ES-I3 (cell line): ENCODE data around the gene IRX3.

ENCODE experiments used
- H3K36me3 ChIP-seq: 2 replicates; pipeline ENCODE4 v1.6.1; 2013; ENCODE audit warnings: mild to moderate bottlenecking, low read length, control low read depth, moderate library complexity; ENCODE audit not compliant: insufficient read depth
- H3K4me1 ChIP-seq: 2 replicates; pipeline ENCODE4 v1.6.1; 2013; ENCODE audit warnings: mild to moderate bottlenecking, control low read depth, low read length; ENCODE audit not compliant: insufficient read depth
- H3K9ac ChIP-seq: 2 replicates; pipeline ENCODE4 v1.6.1; 2013; ENCODE audit warnings: low read depth, mild to moderate bottlenecking, low read length, moderate library complexity
- H3K9me3 ChIP-seq: 2 replicates; pipeline ENCODE4 v1.6.1; 2013; ENCODE audit warnings: mild to moderate bottlenecking, low read length, moderate library complexity; ENCODE audit not compliant: control insufficient read depth, insufficient read depth

IRX3 gene

DNA sequence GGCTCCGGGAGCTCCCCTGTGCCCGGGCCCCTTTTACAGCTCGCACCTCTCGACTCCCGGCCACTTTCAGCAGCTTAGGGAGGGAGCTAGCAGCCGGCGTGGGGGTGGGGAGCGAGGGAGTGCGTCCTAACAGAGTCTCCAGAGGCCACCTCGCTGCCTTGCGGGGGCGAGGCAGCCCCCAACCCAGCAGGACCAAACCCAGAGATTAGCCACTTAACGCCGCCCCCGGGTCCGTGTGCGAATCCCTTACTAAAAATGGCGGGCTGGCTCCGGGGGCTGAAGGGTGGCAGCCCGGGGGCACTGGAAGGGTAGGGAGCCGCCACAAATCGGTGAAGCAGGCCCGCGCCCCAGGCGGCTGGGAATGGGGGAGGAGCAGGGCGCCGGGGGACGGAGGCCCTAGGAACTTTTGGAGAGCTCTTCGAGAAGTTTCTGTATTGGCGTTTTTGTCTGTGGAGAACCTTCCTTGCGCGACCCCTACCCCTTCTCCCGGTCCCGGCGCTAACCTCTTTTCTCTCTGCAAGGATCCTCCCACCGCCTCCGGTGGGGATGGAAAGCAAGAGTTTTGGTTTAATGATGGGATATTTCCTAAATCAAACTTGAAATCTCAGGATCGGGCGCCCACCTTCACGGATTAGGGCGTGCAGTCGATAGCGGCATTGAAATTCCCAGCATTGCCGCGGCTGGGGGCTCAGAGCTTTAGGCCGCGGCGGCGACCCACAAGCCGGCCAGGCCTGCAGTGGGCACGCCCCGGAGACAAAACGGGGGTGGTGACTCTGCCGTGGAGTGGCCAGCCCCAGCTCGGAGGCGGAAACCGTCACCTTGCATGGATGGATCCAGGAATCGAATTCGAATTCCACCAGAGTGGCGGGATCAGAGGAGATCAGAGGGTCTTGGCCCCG lies 793 bp upstream of the IRX3 start:
- H3K4me1 ChIP-seq = no peaks in the 10 kb centered on the region
- H3K9me3 ChIP-seq = no peaks in the 10 kb centered on the region
- H3K9ac ChIP-seq = peak overlapping the region; percentile 67; the same call in 1 of the 2 replicates
- H3K36me3 ChIP-seq = no peaks in the 10 kb centered on the region

DNA sequence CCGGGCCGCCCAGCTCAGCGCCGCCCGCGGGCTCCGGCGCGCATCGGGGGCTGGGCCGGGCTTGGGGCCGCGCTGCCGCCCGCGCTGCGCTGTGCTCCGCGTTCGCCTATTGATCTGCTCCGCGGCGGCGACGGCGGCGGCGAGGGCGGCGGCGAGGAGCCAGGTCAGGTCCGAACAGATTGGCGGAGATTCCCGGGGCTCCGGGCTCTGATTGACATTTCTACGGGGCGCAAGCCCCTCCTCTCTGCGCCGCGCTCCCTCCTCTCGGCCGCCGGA lies 559 bp downstream of the IRX3 start:
- H3K9me3 ChIP-seq = no peaks in the 10 kb centered on the region
- H3K36me3 ChIP-seq = no peaks in the 10 kb centered on the region
- H3K9ac ChIP-seq = peak overlapping the region; percentile 67
- H3K4me1 ChIP-seq = no peaks in the 10 kb centered on the region; the same call in 1 of the 2 replicates

DNA sequence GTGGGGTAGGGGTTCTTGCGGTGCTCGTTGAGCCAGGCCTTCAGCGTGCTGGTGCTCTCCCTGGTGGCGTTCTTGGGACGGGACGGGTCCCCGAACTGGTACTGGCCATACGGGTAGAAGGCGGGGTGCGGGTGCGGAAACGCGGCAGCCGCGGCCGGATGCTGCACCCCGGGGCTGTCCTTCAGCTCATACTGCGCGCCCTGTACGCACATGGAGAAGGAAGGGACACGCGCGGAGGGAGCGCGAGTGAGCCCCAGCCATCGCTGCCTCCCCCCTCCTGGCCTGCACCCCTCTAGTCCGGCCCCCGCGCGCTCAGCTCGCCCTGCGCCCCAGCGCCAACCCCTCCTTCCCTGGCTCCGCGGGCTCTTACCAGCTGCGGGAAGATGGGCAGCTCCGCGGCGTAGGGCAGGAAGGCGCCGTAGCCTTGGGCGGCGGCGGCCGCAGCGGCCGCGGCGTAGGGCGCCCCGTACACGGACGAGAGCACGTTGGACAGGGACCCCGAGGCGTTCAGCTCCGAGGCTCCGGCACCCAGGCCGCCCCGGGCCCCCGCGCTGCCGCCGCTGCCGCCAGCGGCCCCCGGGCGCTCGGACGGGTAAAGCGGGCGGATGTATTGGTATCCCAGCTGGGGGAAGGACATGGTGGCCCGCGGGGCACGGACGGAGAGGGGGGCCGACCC lies 1.0 kb downstream of the IRX3 start:
- Histone ChIP-seq H3K9ac (peak overlapping the region; percentile 67), H3K9me3 (no peaks in the 10 kb centered on the region), H3K36me3 (no peaks in the 10 kb centered on the region), H3K4me1 (no peaks in the 10 kb centered on the region; the same call in 1 of the 2 replicates)

DNA sequence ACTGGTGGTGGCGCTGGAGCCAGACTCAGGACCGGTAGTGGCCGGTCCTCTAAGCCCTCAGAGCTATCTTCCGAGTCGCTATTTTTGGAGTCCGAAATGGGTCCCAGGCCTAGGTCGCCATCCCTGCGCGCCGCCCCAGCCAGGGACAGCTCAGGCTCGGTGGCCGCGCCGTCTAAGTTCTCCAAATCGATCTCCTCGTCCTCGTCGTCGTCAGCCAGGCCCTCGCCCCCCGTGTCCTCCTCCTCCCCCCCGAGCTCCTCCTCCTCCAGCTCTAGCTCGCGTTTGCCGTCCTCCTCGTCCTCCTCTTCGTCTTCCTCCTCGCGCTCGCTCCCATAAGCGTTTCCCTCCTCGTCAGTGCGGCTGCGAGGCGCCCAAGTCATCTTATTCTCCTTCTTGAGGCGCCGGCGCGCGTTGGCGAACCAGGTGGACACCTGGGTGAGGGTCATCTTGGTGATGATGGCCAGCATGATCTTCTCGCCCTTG lies 1.6 kb downstream of the IRX3 start:
- no peaks in the 10 kb centered on the region for H3K36me3 ChIP-seq
- H3K4me1 ChIP-seq = no peaks in the 10 kb centered on the region; the same call in 1 of the 2 replicates
- H3K9me3 ChIP-seq = no peaks in the 10 kb centered on the region
- H3K9ac ChIP-seq = peak overlapping the region; percentile 67; the same call in 1 of the 2 replicates

DNA sequence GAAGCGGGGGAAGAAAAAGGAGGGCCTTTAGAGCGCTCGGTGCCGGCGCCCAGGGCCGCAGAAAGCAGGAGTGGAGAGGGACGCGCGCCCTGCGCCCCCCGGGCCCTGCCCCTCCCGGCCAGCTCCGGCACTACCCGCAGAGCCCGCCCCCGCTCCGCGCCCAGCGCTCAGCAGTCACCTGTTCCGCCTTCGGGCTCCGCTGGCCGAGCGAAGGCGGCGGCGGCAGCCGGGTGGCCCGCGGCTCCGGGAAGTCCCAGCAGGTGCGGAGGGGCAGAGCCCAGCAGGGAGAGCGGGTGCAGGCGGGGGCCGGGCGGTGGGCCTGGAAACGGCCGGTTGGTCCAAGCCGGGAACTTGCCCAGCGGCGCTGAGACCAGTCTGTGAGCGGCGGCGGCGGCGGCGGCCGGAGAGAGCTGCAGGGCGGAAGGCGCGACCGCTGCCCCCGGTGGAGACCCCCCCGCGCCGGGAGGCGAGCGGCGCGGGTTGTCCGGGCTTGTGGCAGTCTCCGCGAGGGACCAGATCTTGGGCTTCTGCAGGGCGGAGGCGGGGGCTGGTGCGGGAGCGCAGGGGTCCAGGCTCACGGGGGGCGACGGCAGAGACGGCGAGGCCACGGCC lies 2.2 kb downstream of the IRX3 start:
- Histone ChIP-seq H3K9ac (peak overlapping the region; percentile 67; the same call in 1 of the 2 replicates), H3K4me1 (no peaks in the 10 kb centered on the region; the same call in 1 of the 2 replicates), H3K36me3 (no peaks in the 10 kb centered on the region), H3K9me3 (no peaks in the 10 kb centered on the region)

DNA sequence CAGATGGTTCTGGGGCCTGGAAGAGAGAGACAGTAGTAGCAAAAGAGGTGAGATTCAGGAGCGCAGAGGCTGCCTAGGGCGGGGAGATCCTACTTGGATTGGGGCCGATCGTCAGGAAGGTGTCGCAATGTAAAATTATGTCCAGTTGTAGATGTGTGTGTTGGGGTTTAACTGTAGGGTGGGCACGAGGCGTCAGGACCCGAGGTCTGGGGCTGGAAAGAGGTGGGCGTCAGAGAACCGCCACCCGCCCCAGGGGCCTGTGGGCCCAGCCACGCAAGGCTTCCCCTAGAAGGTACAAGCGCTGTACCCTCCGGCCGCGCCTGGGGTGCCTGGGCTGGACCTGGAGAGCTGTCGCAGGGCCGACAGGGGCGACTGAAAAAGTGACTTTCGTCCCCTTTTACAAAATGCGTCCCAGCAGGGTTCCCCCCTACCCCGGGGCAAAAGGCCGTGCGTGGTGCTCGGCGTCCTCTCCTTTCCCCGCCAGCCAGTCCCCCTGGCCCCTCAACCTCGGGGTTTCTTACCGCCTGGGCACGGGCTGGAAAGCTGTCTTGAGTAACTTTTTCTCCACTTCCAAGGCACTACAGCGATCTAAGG lies 2.8 kb downstream of the IRX3 start:
- Histone ChIP-seq H3K4me1 (no peaks in the 10 kb centered on the region; the same call in 1 of the 2 replicates), H3K9me3 (no peaks in the 10 kb centered on the region), H3K9ac (peak overlapping the region; percentile 67; the same call in 1 of the 2 replicates), H3K36me3 (no peaks in the 10 kb centered on the region)

DNA sequence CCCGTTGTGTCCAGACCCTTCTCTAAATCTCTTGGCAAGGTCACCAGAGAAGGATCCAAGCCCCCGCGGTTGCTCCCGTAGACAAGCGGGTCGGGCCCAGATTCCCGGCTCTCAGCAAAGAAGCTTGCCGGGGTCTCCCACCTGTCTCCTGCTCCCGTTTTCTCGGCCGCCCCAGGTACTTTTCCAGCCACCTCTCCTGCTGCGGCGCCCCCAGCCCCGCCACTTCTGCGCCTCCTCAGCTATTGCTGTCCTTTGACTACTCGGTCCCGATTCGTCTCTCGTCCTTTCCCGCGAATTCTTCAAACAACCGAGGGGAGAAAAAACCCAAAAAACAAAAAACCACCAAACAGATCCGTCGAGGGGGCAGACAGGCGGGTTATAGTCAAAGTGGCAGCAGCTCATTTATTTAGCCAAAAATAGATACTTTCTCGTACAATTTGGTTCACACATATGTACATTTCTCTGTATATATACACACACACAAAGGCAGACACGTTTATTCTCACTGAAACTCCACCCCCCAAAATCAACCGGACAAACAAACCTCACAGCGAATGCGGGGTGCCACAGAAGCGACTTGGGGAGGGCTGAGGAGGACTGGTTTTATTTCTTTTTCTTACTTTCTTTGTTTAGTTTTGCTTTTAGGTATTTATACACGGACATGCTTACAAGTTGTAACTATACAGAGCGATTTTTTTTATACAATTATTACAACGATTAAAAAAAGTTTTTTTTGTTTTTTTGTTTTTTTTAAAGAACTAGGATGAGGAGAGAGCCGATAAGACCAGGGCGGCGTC lies 3.5 kb downstream of the IRX3 start:
- peak overlapping the region; percentile 67; the same call in 1 of the 2 replicates for H3K9ac ChIP-seq
- H3K36me3 ChIP-seq = no peaks in the 10 kb centered on the region
- no peaks in the 10 kb centered on the region for H3K9me3 ChIP-seq
- H3K4me1 ChIP-seq = no peaks in the 10 kb centered on the region; the same call in 1 of the 2 replicates

DNA sequence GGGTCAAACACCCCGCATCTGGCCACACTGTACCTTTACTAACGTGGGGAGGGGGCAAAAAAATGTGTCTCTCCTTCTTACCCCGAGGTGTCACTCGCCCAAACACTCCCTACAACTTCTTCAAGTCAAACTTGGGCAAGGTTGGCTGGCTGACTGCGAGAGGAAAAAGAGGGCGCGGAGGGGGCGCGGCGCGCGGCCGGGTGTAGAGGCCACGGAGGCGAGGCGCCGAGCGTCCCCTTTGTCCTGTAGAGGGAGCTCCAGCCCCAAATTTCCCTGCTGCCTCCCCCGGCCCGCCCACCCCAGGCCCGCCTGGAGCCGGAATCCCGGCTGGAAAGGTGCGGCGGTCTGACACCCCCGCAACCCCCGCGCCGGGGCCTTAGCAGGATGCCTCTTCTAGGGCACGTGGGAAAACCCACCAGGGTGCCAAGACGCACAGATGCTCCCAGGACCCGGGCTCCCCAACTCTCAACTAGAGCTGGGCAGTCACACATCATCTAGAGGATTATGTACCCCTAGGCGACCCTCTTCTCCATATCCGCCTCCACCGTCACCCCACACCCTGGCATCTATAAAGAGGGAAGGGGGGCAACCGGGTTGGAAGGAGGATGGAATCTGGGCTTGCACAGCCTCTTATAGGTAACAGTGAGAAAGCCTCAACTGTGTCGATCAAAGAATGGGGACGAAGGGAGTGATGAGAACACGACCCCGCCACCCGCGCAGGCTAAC lies 4.2 kb downstream of the IRX3 start:
- Histone ChIP-seq H3K9ac (peak overlapping the region; percentile 60; the same call in 1 of the 2 replicates), H3K4me1 (no peaks in the 10 kb centered on the region; the same call in 1 of the 2 replicates), H3K36me3 (no peaks in the 10 kb centered on the region), H3K9me3 (no peaks in the 10 kb centered on the region)

DNA sequence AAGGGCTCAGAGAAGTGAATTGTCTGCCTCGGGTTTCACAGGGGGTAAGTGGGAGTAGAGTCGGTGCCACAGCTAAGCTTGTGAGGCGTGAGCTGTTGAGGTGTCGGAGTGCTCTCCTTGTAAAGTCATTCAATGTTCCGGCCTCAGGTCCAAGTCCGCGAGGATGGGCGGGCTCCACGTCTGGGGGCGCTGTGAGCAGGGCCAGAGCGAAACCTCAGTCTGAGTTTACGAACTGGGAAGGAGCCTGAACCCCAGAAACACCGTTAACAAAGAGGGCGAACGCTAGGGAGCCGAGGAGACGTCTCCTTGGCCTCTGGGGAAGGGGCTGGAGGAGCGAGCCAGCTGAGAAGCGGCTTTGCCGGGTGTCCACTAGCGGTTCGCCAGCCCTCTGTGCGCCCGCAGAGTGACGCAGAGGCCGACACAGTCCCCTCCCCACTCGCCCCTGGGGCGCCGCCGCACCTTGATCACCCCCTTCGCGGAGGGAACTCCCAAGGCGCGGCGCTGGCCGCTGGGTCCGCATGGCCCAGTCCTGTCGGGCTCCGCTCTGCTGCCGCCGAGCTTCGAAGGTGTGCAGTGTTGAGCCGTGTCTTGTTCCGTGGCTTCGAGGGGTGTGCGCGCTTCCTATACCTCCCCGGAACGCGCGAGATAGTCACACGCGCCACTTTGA lies 4.9 kb downstream of the IRX3 start:
- H3K4me1 ChIP-seq = no peaks in the 10 kb centered on the region; the same call in 1 of the 2 replicates
- peak overlapping the region; percentile 60; the same call in 1 of the 2 replicates for H3K9ac ChIP-seq
- H3K36me3 ChIP-seq = no peaks in the 10 kb centered on the region
- no peaks in the 10 kb centered on the region for H3K9me3 ChIP-seq

DNA sequence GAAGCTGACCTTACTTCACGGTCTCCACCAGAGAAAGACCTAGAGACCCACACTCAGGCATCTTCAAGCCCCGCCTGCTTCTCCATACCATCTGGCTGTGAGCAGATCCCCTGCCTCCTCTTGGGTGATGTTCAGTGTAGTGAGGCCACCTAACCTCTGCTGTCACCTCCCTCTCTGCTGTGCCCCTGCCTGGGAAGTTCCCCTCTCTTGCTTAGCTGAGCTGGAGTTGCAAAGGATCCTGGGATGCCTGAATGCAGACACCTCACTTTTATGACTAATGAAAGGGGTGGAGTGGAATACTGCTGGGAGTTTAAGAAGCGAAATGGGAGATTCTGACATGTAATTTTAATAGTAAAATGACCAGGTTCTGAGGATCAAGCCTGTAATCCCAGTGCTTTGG lies 5.8 kb downstream of the IRX3 start:
- H3K9ac ChIP-seq = no peak overlapping the region
- no peaks in the 10 kb centered on the region for H3K9me3 ChIP-seq
- H3K4me1 ChIP-seq = no peaks in the 10 kb centered on the region; the same call in 1 of the 2 replicates
- H3K36me3 ChIP-seq = no peaks in the 10 kb centered on the region

DNA sequence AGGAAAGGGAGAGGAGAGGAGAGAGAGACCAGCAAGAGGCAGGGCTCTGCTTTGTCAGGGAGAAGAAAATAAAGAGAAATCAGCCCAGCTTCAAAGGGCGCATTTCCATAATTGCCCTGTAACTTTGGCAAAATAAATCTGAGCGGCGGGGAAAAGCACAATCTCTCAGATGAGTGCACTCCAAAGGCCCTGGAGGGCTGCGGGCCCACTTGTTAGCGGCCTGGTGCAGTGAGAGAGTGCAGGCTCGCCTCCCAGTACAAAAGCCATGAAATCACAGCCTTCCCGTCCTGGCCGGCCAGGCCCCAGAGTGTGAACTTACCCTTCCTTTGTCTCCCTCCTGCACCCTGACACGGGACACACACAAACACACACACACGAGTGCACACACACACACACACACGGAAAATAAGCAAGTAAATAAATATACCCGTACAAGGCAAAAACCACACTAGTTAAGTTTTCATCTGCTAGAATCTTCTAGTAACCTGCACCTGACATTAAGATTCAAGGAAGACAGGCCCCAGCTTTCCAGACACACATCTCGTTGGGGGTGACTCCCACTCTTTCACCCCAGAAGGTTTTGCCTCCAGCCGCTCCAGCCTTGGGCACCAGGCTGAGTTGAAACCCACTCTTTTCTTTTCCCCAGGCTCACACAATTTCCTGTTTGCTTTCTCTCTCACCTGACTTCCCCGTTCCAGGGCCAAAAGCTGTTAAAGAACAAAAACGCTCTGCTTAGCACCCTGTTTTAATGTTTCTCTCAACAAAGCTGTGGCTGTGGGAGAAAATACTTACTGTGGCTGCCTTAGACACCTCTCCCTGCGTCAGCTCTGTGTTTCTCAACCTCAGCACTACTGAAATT lies 8.5 kb downstream of the IRX3 start:
- no peaks in the 10 kb centered on the region for H3K36me3 ChIP-seq
- H3K4me1 ChIP-seq = no peaks in the 10 kb centered on the region; the same call in 1 of the 2 replicates
- no peaks in the 10 kb centered on the region for H3K9me3 ChIP-seq
- H3K9ac ChIP-seq = no peak overlapping the region

DNA sequence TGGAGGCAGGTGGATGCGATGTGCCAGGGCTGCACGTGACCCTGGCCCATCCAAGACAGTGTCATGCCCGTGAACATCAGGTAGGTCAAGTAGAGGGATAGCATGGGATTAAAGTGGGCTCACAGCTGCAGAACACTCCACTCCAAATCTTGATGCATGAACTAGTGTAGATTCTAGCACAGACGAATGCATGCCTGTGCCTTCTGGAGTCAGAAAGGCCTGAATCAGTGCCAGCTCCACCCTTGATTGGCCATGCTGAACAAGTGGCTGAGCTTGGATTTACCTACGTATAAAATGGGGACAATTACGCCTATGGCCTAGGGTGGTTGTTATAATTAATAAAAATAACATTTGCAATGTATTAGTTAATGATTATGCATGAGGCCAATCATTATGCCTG lies 10.6 kb downstream of the IRX3 start:
- no peaks in the 10 kb centered on the region; the same call in 1 of the 2 replicates for H3K4me1 ChIP-seq
- H3K9ac ChIP-seq = no peak overlapping the region
- no peaks in the 10 kb centered on the region for H3K9me3 ChIP-seq
- H3K36me3 ChIP-seq = no peaks in the 10 kb centered on the region
